ENCODE results near the gene TARBP1.

The TARBP1 gene

DNA sequence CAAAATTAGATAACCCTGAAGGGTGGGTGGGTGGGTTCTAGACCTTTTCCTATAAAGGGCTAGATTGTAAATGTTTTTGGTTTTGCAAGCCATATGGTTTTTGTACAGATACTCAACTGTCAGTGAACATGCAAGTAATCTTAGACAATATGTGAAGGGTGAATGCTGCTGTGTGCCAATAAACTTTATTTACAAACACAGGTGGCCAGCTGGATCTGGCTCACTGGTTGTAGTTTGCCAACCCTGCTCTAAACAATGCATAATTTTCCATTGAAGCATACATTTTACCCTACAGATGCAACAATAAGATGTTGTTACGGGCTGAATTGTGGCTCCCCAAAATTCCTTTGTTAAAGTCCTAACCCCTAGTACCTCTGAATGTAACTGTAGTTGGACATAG is 18.6 kb upstream of the TARBP1 start:
- TF ChIP-seq, protein P1, sequence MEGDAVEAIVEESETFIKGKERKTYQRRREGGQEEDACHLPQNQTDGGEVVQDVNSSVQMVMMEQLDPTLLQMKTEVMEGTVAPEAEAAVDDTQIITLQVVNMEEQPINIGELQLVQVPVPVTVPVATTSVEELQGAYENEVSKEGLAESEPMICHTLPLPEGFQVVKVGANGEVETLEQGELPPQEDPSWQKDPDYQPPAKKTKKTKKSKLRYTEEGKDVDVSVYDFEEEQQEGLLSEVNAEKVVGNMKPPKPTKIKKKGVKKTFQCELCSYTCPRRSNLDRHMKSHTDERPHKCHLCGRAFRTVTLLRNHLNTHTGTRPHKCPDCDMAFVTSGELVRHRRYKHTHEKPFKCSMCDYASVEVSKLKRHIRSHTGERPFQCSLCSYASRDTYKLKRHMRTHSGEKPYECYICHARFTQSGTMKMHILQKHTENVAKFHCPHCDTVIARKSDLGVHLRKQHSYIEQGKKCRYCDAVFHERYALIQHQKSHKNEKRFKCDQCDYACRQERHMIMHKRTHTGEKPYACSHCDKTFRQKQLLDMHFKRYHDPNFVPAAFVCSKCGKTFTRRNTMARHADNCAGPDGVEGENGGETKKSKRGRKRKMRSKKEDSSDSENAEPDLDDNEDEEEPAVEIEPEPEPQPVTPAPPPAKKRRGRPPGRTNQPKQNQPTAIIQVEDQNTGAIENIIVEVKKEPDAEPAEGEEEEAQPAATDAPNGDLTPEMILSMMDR (IDR thresholded peaks at IDR 0.05; ENCODE audit: control insufficient read depth, extremely low read depth, insufficient read depth): no peak
- DNase-seq (ENCODE audit: low read depth): peak; percentile 85

DNA sequence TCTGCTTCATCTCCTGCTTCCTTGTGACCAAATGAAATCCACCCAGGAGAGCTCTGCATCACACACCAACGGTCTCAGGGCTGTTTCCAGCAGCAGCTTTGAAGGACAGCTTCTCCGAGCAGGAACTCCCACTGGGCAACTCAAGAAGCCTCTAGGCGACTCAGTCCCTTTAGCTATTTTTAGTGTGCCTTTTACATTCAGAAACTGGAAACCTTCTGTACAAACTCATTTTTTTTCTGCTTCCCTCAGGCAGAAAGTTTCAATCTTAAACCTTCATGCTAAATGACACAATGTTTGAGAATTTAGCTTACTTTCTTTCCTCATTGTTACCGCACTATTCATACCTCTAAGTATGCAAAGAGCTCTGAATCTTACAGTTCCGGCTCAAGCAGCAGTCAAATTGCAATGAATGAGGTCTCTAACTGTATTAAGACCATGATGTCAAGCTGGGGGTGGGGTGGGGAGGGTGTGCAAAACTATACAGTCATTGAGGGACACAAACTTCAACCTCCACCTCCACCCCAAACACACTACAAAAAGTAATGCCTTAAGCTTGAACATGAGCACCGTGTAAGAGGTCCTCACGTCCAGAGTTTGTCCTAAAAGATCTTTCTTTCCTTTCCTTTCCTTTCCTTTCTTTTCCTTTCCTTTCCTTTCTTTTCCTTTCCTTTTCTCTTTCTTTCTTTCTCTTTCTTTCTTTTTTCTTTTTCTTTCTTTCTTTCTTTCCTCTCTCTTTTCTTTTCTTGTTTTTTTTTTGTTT is 16.4 kb upstream of the TARBP1 start:
- TF ChIP-seq, protein P1 (IDR thresholded peaks at IDR 0.05; ENCODE audit: control insufficient read depth, extremely low read depth, insufficient read depth): no peak
- no peak for DNase-seq (ENCODE audit: low read depth)

More for the DNA sequence above, 18.6 kb upstream of the TARBP1 start:
- no peak overlapping the region for H3K4me3 ChIP-seq (ENCODE audit: low read depth, low read length)

DNA sequence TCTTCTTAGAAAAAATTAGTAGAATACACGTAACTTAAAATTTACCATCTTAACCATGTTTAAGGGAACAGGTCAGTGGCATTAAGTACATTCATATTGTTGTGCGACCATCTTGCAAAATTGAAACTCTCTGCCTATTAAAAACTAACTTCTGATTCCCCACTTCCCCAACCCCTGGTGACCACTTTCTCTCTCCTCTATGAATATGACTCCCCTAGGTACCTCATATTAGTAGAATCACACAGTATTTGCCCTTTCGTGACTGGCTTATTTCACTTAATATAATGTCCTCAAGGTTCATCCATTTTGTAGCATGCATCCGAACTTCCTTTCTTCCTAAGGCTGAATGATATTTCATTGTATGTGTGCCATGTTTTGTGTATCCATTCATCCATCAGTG is 15.1 kb upstream of the TARBP1 start:
- TF ChIP-seq, protein P1 (IDR thresholded peaks at IDR 0.05; ENCODE audit: control insufficient read depth, extremely low read depth, insufficient read depth): no peak
- no peak overlapping the region for H3K4me3 ChIP-seq (ENCODE audit: low read depth, low read length)
- no peak for DNase-seq (ENCODE audit: low read depth)

More for the DNA sequence above, 16.4 kb upstream of the TARBP1 start:
- H3K4me3 ChIP-seq (ENCODE audit: low read depth, low read length): no peak overlapping the region

DNA sequence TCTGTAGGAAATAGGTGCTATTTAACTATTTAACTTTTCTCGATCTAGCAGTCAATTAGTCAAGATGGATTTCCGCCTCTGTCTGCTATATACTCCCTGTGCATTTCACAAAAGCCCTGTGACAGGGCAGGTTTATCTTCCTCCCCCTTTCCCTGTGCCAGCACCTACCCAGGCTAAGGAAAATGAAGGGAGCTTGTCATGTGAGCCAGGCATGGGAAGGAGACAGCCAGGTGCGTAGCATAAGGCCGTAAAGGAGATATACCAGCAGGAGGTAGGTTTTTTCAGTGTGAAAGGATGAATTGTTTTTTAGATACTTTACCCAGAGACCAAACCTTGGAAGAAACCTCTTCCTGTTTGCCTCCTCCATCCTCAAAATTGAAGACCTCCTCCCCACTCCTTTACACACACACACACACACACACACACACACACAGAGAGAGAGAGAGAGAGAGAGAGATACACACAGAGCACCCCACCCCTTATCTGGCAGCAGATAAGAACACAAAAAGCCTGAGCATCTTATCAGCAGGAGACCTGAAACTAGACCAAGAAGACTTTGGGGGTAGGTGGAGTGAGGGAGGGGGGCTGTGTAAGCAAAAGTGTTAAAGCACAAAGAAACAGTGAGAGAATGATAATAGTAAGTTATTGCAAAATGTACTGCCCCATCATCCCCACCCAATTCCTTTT is 12.0 kb upstream of the TARBP1 start:
- TF ChIP-seq, protein P1 (IDR thresholded peaks at IDR 0.05; ENCODE audit: control insufficient read depth, extremely low read depth, insufficient read depth): no peak
- H3K4me3 ChIP-seq (ENCODE audit: low read depth, low read length): no peak overlapping the region
- DNase-seq (ENCODE audit: low read depth): no peak

DNA sequence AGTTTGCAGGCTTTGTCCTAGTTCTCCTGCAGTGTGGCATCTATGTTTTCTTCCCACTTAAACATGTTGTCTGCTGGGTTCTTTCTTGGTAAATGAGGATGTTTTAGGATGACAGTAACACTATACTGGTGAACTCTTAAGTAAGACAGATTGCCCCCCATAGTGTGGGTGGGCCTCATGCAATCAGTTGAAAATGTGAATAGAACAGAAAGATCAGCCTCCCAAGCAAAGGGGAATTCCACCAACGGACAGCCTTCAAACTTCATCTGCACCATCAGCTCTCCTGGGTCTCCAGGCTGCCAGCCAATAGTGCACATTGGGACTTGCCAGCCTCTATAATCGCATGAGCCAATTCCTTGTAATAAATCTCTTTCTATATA is 10.7 kb upstream of the TARBP1 start:
- TF ChIP-seq, protein P1 (IDR thresholded peaks at IDR 0.05; ENCODE audit: control insufficient read depth, extremely low read depth, insufficient read depth): no peak
- no peak overlapping the region for H3K4me3 ChIP-seq (ENCODE audit: low read depth, low read length)
- no peak for DNase-seq (ENCODE audit: low read depth)

DNA sequence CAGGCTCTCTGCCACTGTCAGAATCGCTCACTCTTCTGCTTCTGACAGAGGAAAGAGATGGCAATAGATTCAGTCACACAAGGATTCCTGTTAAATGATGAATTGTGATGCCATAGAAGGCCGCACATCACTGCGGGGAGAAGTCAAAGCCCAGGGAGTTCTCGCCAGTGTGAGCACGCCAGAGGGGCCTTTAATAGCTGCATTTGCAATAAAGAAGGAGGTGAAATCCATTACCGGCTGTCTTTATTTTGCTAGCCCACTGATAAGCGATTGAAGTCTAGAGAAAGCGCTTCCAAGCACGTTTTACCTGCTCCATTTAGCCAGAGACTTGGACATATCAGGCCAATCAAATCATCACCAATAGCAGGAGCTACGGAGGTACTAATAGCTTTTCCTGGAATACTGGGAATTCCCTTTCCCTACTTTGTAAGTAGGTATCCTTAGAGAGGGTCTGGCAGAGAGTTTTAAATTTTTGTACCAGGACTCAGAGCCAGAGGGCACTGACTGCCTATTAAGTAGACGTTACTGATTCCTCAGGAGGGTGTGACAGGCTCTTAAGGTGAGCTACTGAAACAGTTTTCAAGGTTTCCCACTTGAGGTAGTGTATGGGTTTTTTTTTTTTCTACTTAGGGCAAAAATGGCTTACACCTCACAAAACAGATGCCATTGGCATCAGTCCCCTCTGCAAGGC is 10.2 kb upstream of the TARBP1 start:
- no peak overlapping the region for H3K4me3 ChIP-seq (ENCODE audit: low read depth, low read length)
- TF ChIP-seq, protein P1 (IDR thresholded peaks at IDR 0.05; ENCODE audit: control insufficient read depth, extremely low read depth, insufficient read depth): peak; percentile 13; the same call in 1 of the 2 replicates
- no peak for DNase-seq (ENCODE audit: low read depth)

Data from LNCaP clone FGC (cell line).